Activated naive CD4-positive, alpha-beta T cell treated with anti-CD3 and anti-CD28 coated beads for 36 hours (primary cell): ENCODE measurements around the gene SLC2A4. TPM values are rescaled to one million over a fixed set of nuclear protein-coding genes. Genes with fewer than 3 reads are reported as not detected.

ENCODE experiments used
- CTCF ChIA-PET: fragments of 350-600 bp; sonication (Branson Sonifier 250); formaldehyde crosslinking; loops from one replicate; lab custom pipeline; 2021; ENCODE audit warnings: antibody characterized with exemption; lab: Charles Lee
- DNase-seq: peaks from one replicate; pipeline ENCODE4 v3.0.0-alpha.2; 2020
- H3K27ac Mint-ChIP-seq: one replicate; pipeline ENCODE4 v1.8.0; 2021; ENCODE audit warnings: mild to moderate bottlenecking, mixed read lengths
- H3K27me3 Mint-ChIP-seq: one replicate; pipeline ENCODE4 v1.8.0; 2021; ENCODE audit warnings: low read depth, mixed read lengths
- H3K36me3 Mint-ChIP-seq: one replicate; pipeline ENCODE4 v1.8.0; 2021; ENCODE audit warnings: low read depth, mixed read lengths
- H3K4me1 Mint-ChIP-seq: one replicate; pipeline ENCODE4 v1.8.0; 2021; ENCODE audit warnings: low read depth, mixed read lengths
- H3K4me3 Mint-ChIP-seq: one replicate; pipeline ENCODE4 v1.8.0; 2021; ENCODE audit warnings: mild to moderate bottlenecking, moderate library complexity, mixed read lengths
- H3K9me3 Mint-ChIP-seq: one replicate; pipeline ENCODE4 v1.8.0; 2021; ENCODE audit warnings: mixed read lengths
- intact Hi-C: fragments of 100-400 bp; cut with micrococcal nuclease; formaldehyde crosslinking; loops from one replicate; pipeline ENCODE4 v1.15.1; 2023
- total RNA-seq, 2 experiments: library from RNA; stranded (reverse); gene quantifications; one replicate each; pipeline ENCODE4 v1.2.3, GENCODE V29; 2021

Gene SLC2A4
- total RNA-seq = under 1 TPM; 0.19 to 0.37 TPM

DNA sequence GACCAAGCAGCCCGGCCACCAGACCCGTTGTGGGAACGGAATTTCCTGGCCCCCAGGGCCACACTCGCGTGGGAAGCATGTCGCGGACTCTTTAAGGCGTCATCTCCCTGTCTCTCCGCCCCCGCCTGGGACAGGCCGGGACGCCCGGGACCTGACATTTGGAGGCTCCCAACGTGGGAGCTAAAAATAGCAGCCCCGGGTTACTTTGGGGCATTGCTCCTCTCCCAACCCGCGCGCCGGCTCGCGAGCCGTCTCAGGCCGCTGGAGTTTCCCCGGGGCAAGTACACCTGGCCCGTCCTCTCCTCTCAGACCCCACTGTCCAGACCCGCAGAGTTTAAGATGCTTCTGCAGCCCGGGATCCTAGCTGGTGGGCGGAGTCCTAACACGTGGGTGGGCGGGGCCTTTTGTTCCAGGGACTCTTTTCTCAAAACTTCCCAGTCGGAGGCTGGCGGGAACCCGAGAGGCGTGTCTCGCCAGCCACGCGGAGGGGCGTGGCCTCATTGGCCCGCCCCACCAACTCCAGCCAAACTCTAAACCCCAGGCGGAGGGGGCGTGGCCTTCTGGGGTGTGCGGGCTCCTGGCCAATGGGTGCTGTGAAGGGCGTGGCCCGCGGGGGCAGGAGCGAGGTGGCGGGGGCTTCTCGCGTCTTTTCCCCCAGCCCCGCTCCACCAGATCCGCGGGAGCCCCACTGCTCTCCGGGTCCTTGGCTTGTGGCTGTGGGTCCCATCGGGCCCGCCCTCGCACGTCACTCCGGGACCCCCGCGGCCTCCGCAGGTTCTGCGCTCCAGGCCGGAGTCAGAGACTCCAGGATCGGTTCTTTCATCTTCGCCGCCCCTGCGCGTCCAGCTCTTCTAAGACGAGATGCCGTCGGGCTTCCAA lies at the start of gene SLC2A4:
TSS of gene SLC2A4 (plus strand) at position 645 of the 879 bp plus-strand sequence. CDS start at position 862, 217 bp downstream.
- peak within 1 kb of the TSS; percentile 74 for H3K4me3 Mint-ChIP-seq
- H3K36me3 Mint-ChIP-seq = no peaks in the 10 kb centered on the region
- intact Hi-C loops = loop anchor here (1.0 to 5.0 kb wide), 3 partner anchors 29 to 405 kb away; partner anchors contain the start of genes ELP5 and TP53
- CTCF ChIA-PET = interaction anchor here (0.6 to 2.5 kb wide), 11 partner anchors 10 to 271 kb away, joined by 3 to 45 read pairs (median 4); partner anchors contain the start of gene NEURL4
- H3K27ac Mint-ChIP-seq = no peak within 1 kb of the TSS
- H3K4me1 Mint-ChIP-seq = peaks cover 20% of the 10 kb centered on the region
- peak; percentile 93 for DNase-seq
- peaks cover 17% of the 10 kb centered on the region for H3K27me3 Mint-ChIP-seq
- H3K9me3 Mint-ChIP-seq = no peaks in the 10 kb centered on the region

DNA sequence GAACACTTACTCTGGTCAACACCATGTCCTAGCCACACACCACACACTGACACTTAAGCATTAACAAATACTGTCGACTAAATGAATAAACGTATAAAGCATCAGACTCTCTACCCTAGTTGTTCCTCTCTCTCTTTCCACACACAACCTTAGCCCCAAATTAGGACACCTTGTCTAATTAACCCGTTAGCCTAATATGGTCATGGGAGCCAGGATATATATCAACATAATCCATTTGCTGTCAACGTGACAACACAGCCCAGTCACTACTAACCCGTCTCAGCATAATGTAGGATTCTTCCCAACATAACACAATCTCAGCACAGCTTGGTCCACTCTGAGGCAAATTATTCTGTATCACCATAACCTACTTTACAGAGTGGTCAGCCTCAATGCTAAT lies 49.4 kb upstream of the SLC2A4 start:
- no peaks in the 10 kb centered on the region for H3K27me3 Mint-ChIP-seq
- intact Hi-C loops = no loop called here
- DNase-seq = no peak
- peaks cover 57% of the 10 kb centered on the region for H3K4me1 Mint-ChIP-seq
- peaks cover 25% of the 10 kb centered on the region for H3K36me3 Mint-ChIP-seq
- H3K4me3 Mint-ChIP-seq = peak overlapping the region; percentile 4
- CTCF ChIA-PET = interaction anchor here (0.7 to 2.6 kb wide), 2 partner anchors 11 to 65 kb away, joined by 5 to 15 read pairs; partner anchors contain the start of genes ACADVL and DLG4
- H3K27ac Mint-ChIP-seq = no peak overlapping the region
- no peaks in the 10 kb centered on the region for H3K9me3 Mint-ChIP-seq

DNA sequence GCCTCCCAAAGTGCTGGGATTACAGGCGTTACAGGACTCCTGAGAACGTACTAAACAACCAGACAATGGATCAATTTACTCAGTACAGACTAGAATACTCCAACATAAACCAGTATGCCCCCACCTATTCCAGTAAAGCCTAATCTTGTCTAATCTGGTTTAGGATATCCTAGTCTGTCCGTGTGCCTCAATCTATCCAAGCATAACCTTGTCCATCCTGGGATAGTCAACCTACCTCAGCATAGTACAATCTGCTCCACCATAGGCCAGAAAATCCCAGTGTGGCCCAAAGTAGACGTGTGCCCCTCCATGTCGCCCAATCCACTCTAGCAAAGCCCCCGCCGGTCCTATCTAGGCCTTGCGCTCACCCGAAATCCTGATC lies 47.8 kb upstream of the SLC2A4 start:
- intact Hi-C loops = loop anchor here (1.0 to 2.0 kb wide), 3 partner anchors 19 to 251 kb away; partner anchors contain the start of genes EIF5A and POLR2A
- Mint-ChIP-seq H3K27ac (peak overlapping the region; percentile 80), H3K36me3 (peaks cover 21% of the 10 kb centered on the region), H3K4me3 (peak overlapping the region; percentile 90), H3K27me3 (no peaks in the 10 kb centered on the region), H3K9me3 (no peaks in the 10 kb centered on the region), H3K4me1 (peaks cover 54% of the 10 kb centered on the region)
- CTCF ChIA-PET = interaction anchor here (2.6 kb wide), 1 partner anchor 13 kb away, joined by 15 read pairs; the partner anchor contains the start of genes ACADVL and DLG4
- no peak for DNase-seq

DNA sequence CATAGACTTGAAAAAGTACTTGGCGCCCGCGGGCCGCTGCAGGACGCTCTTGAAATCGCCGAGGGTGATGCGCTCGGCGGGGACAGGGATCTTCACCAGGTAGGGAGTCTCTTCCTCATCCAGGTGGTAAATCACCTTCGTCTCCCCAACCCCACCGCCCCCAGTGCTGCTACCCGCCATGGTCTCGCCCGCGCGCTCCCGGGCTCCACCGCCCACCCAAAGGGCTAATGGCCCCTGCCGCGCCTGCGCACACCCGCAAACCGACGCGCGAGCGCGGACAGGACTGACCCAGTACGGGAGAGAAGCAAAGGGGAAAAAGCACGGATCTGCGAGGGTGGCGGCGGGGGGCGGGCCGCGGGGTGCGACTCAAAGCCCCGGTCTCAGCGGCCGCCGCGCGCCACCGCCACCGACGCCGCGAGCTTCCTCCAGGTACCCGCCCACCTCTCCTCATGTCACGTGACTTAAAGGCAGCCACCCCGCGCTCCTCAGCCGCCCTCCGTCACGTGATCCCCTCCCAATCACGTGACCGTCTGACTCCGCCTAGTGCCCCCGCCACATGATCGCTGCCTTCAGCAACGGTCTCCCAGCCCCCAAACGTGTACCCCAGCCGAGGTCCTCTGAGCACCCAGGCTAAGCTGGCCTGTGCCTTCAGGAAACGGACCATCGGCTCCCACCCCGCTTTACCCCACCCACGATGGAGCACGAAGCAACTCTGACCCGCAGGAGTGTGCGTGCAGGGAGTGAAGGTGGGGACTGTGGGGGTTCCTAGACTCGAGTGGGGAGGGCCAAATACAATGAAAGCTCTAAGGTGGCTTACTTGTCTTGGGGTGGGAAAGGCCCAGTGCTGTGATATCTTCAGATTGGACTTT lies 47.2 kb upstream of the SLC2A4 start, which contains the start of gene DVL2:
TSS of gene DVL2 (minus strand) at position 435 of the 869 bp plus-strand sequence. CDS start at position 180, 255 bp downstream.
- peak; percentile 96 for DNase-seq
- CTCF ChIA-PET = interaction anchor here (1.3 to 1.9 kb wide), 2 partner anchors 12 to 14 kb away, joined by 3 to 6 read pairs; partner anchors contain the start of genes ACADVL and DLG4
- Mint-ChIP-seq H3K27ac (peak within 1 kb of the TSS; percentile 88), H3K9me3 (no peaks in the 10 kb centered on the region), H3K4me3 (peak within 1 kb of the TSS; percentile 90), H3K4me1 (peaks cover 52% of the 10 kb centered on the region), H3K36me3 (peaks cover 22% of the 10 kb centered on the region), H3K27me3 (no peaks in the 10 kb centered on the region)
- intact Hi-C loops = loop anchor here (1.0 to 2.0 kb wide), 3 partner anchors 20 to 250 kb away; partner anchors contain the start of genes EIF5A and POLR2A

DNA sequence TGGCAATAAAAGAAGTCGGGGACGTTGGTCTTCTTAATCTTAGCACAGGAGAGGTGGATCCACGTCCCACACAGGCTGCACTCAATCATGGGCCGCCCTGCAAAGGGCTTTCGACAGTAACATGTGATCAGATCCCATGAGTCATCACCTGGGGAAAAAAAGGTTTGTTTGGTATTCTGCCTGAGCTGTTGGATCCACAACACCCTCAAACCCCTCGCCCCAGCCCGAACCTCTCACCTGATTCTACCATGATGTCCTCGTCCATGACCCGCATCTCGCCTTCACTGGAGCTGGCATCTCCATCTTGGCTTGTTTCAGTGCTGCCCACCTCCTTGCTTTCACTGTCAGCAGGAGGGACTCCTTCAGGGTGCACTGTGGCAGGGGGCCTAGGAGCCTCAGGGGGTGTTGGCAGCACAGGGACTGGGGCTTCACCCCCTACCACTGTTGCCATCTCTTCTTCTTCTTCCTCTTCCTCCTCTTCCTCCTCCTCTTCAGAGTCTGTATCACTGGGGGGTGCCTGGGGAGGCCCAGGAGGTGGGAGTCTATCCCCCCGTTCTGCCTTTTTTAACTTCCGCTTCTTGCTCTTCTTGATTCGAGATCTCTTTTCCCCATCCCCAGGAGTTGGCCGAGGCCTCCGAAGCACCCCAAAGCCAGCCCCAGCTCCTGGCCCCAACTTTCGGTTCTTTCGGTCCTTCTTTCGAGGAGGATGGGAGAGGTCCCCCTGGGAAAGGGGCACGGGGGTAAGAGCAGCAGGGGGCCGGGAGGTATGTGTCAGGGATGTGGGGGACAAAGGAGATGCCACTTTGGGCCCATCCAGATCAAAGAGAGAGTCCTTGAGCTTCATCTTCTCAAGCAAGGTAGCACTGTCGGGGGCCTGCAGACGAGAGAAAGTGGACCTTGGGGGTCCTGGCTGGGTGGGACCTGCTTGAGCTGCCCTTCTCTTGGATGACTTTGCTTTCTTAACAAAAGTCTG lies 45.5 kb upstream of the SLC2A4 start:
- DNase-seq = no peak
- no peaks in the 10 kb centered on the region for H3K27me3 Mint-ChIP-seq
- H3K27ac Mint-ChIP-seq = peak overlapping the region; percentile 22
- H3K4me1 Mint-ChIP-seq = peaks cover 61% of the 10 kb centered on the region
- no peaks in the 10 kb centered on the region for H3K9me3 Mint-ChIP-seq
- CTCF ChIA-PET = interaction anchor here (0.7 to 1.9 kb wide), 3 partner anchors 15 to 17 kb away, joined by 3 to 6 read pairs (median 4); partner anchors contain the start of genes ACADVL and DLG4
- intact Hi-C loops = loop anchor here (2.0 to 5.0 kb wide), 2 partner anchors 249 to 606 kb away; partner anchors contain the start of gene POLR2A
- peak overlapping the region; percentile 90 for H3K4me3 Mint-ChIP-seq
- H3K36me3 Mint-ChIP-seq = peaks cover 22% of the 10 kb centered on the region

DNA sequence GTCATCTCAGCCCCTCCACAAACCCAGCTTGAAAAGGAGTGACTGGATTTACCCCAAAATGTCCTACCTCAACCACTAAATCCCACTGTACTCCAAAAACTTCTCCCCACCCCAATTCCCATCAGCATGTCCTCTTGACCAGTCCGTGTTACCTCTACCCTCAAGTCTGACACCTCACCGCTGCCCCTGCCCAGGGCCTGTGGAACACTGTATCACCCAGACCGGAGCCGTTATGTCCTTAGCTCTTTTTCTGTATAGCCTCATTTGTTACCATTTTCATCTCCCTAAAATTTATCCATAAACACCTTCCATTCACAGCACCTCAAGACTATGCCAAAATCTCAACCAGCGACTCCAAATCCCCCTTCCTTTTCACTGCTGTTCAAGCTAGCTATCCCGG lies 44.7 kb upstream of the SLC2A4 start:
- no peaks in the 10 kb centered on the region for H3K9me3 Mint-ChIP-seq
- CTCF ChIA-PET = interaction anchor here (0.7 to 1.0 kb wide), 2 partner anchors 16 to 17 kb away, joined by 3 to 4 read pairs; partner anchors contain the start of genes ACADVL and DLG4
- peaks cover 25% of the 10 kb centered on the region for H3K36me3 Mint-ChIP-seq
- H3K4me1 Mint-ChIP-seq = peaks cover 69% of the 10 kb centered on the region
- DNase-seq = no peak
- peak overlapping the region; percentile 94 for H3K4me3 Mint-ChIP-seq
- H3K27ac Mint-ChIP-seq = peak overlapping the region; percentile 86
- intact Hi-C loops = loop anchor here (5.0 kb wide), 1 partner anchor 605 kb away; no protein-coding TSS in a partner anchor
- no peaks in the 10 kb centered on the region for H3K27me3 Mint-ChIP-seq

DNA sequence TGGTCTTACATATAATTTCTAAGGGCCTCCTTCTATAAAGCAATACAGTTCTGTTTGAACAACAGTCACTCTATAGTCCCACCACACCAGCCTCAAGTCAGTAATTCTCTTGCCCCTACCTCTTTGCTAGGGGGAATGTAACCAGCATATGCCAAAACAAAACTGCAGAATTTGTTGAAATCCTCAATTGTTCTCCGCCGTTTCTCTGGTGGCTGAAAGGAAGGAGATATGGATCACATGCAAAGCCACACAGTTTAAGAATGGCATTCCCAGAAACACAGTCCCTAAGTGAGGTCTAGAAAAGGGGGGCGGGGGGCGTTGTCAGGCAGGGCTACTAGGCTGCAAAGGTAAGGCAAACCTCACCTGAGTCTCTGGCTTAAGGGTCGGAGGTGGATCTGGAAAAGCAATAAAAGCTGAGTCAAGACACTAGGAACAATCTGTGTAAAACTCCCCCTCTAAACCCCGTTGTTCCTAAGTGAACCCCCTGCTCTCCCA lies 44.2 kb upstream of the SLC2A4 start:
- no peaks in the 10 kb centered on the region for H3K9me3 Mint-ChIP-seq
- H3K4me3 Mint-ChIP-seq = peak overlapping the region; percentile 94
- intact Hi-C loops = loop anchor here (5.0 kb wide), 1 partner anchor 605 kb away; no protein-coding TSS in a partner anchor
- H3K36me3 Mint-ChIP-seq = peaks cover 26% of the 10 kb centered on the region
- H3K27me3 Mint-ChIP-seq = no peaks in the 10 kb centered on the region
- peak overlapping the region; percentile 86 for H3K27ac Mint-ChIP-seq
- peaks cover 68% of the 10 kb centered on the region for H3K4me1 Mint-ChIP-seq
- no peak for DNase-seq
- CTCF ChIA-PET = interaction anchor here (0.5 to 2.5 kb wide), 4 partner anchors 17 to 61 kb away, joined by 3 to 8 read pairs (median 4); partner anchors contain the start of genes ACADVL and DLG4

DNA sequence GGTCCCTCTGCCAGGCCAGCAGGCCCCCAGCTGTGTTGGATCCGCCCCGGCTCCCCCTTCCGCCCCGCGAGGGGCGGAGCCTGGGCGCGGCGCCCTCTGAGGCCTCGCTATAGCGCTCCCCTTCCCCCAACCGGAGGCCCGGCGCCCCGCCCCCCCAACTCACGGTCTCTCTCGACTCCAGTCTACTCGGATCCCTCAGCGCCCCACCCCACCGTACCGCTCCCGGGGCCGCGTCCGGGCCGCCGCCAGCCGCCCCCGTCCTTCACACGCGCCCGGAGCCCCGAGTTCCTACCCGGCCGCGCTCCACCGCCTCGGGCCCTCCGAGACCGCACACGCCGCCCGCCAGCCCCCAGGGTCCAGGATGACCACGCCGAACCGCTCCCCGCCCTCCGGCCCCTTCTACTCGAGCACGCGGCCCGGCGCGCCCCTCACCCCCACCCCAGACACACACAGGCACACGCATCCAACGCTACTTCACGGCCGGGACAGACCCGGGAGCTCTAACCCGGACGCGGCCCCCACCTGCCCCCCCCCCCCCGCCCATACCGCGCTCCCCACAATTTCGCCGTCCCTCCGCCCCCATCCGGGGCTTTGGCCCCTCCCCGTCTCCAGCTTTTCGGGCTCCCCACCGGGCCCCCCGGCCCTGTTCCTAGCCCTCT lies 43.6 kb upstream of the SLC2A4 start:
- Mint-ChIP-seq H3K27ac (peak overlapping the region; percentile 86), H3K4me1 (peaks cover 67% of the 10 kb centered on the region), H3K4me3 (peak overlapping the region; percentile 94), H3K27me3 (no peaks in the 10 kb centered on the region), H3K9me3 (no peaks in the 10 kb centered on the region), H3K36me3 (peaks cover 29% of the 10 kb centered on the region)
- intact Hi-C loops = loop anchor here (2.0 to 5.0 kb wide), 2 partner anchors 449 to 604 kb away; partner anchors contain the start of gene TP53
- DNase-seq = peak; percentile 81
- CTCF ChIA-PET = interaction anchor here (0.5 to 2.5 kb wide), 3 partner anchors 18 to 60 kb away, joined by 3 to 8 read pairs (median 5); partner anchors contain the start of genes ACADVL and DLG4

DNA sequence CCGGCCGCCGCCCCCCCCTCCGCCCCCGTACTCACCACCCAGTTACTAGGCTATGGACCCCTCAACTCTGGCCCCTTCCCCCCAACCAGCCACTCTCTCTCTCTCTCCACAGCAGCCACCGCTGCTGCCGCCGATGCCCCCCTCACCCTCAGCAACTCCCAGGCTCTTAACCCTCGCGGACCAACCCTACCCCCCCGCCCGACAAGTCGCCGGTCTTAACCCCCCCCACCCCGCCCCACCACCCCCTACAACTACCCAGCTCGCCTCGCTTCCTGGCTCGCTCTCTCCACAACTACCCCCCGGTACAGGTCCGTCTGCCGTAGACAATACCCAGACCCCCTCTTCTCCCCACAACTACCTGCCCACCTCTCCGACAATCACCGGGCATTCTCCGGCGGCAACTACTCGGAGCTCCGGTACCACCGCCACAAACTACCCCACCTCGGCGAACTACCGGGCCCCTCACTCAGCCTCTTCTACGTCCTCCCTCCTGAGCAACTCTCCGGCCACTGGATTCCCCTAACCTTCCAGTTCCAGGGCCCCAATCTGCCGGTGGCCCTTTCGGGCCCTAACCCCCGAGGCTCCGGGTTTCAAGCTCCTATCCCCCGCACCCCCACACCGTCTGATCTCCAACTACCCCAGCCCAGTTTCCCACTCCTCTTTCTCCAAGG lies 43.0 kb upstream of the SLC2A4 start:
- Mint-ChIP-seq H3K36me3 (peaks cover 34% of the 10 kb centered on the region), H3K9me3 (no peaks in the 10 kb centered on the region), H3K4me3 (peak overlapping the region; percentile 94), H3K27ac (peak overlapping the region; percentile 92), H3K4me1 (peaks cover 66% of the 10 kb centered on the region), H3K27me3 (no peaks in the 10 kb centered on the region)
- intact Hi-C loops = loop anchor here (1.0 to 5.0 kb wide), 7 partner anchors 14 to 604 kb away; partner anchors contain the start of genes ACADVL, DLG4, EIF5A and ELP5
- CTCF ChIA-PET = interaction anchor here (0.6 to 2.5 kb wide), 4 partner anchors 15 to 193 kb away, joined by 3 to 8 read pairs (median 3); partner anchors contain the start of genes ACADVL and DLG4
- peak; percentile 42 for DNase-seq
